Activated CD8-positive, alpha-beta T cell treated with anti-CD3 and anti-CD28 coated beads for 36 hours (primary cell): ENCODE data around the gene TSPAN19. TPM values are rescaled to one million over a fixed set of nuclear protein-coding genes. Genes with fewer than 3 reads are reported as not detected.

ENCODE experiments used
- ATAC-seq: fragments of 200-7000 bp; cut with Tn5 transposase; one replicate; pipeline ENCODE4 v1.10.0; 2021; ENCODE audit warnings: mild to moderate bottlenecking, moderate library complexity
- CTCF ChIA-PET: fragments of 350-600 bp; sonication (Branson Sonifier 250); formaldehyde crosslinking; loops from one replicate; lab custom pipeline; 2021; ENCODE audit warnings: antibody characterized with exemption; lab: Charles Lee
- POLR2A ChIA-PET: fragments of 350-600 bp; sonication (Branson Sonifier 250); formaldehyde crosslinking; loops from one replicate; lab custom pipeline; 2021; ENCODE audit warnings: antibody characterized with exemption; lab: Charles Lee
- DNase-seq: peaks from one replicate; pipeline ENCODE4 v3.0.0-alpha.2; 2020
- H3K27ac Mint-ChIP-seq: one replicate; pipeline ENCODE4 v1.8.0; 2021; ENCODE audit warnings: mild to moderate bottlenecking, mixed read lengths
- H3K27me3 Mint-ChIP-seq: one replicate; pipeline ENCODE4 v1.8.0; 2021; ENCODE audit warnings: mixed read lengths
- H3K36me3 Mint-ChIP-seq: one replicate; pipeline ENCODE4 v1.8.0; 2021; ENCODE audit warnings: low read depth, mixed read lengths
- H3K4me1 Mint-ChIP-seq: one replicate; pipeline ENCODE4 v1.8.0; 2021; ENCODE audit warnings: low read depth, mixed read lengths
- H3K4me3 Mint-ChIP-seq: one replicate; pipeline ENCODE4 v1.8.0; 2021; ENCODE audit warnings: mild to moderate bottlenecking, moderate library complexity, mixed read lengths
- H3K9me3 Mint-ChIP-seq: one replicate; pipeline ENCODE4 v1.8.0; 2021; ENCODE audit warnings: mixed read lengths
- intact Hi-C: fragments of 100-400 bp; cut with micrococcal nuclease; formaldehyde crosslinking; loops from one replicate; pipeline ENCODE4 v1.10.0; 2022
- total RNA-seq, 2 experiments: library from RNA; stranded (reverse); gene quantifications; one replicate each; pipeline ENCODE4 v1.2.3, GENCODE V29; 2021
- TF ChIP-seq, protein P1 (sequence below): fragments of 200-600 bp; IDR thresholded peaks from one replicate; pipeline ENCODE4 v1.8.0; 2022; ENCODE audit warnings: antibody characterized with exemption, mild to moderate bottlenecking

Gene TSPAN19
- not detected for total RNA-seq

DNA sequence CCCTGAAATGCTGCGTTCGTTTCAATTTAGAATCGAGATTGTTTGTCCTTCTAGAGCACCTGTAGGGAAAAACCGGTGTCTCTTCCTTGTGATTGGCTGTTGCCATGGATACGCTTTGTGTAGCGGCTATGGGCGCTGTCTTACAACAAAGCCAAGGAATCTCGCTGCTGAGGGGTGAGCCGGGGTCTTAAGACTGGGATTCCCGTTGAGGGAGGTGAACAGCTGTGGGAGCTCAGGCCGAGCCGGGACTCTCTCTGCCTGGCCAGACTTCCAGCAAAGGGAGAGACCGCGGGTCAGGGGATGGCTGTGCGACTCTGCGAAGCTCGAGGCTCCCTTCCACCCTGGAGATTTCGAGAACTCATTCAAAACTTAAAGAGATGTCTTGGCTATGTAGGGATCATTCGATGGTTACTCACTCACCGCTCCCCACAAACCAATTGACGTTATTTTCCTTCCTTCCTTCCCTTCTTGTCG, at the start of gene TSPAN19, which contains the start of gene LRRIQ1:
TSS of gene TSPAN19 (minus strand) at position 44 of the 474 bp plus-strand sequence. CDS start 6,331 bp downstream, outside the sequence.
TSS of gene LRRIQ1 (plus strand) at position 118 of the 474 bp plus-strand sequence. CDS start 1,826 bp downstream, outside the sequence.
- ChIA-PET POLR2A (no interaction called here), CTCF (interaction anchor here (1.6 kb wide), 1 partner anchor 162 kb away, joined by 4 read pairs; no protein-coding TSS in a partner anchor)
- intact Hi-C loops: no loop called here

DNA sequence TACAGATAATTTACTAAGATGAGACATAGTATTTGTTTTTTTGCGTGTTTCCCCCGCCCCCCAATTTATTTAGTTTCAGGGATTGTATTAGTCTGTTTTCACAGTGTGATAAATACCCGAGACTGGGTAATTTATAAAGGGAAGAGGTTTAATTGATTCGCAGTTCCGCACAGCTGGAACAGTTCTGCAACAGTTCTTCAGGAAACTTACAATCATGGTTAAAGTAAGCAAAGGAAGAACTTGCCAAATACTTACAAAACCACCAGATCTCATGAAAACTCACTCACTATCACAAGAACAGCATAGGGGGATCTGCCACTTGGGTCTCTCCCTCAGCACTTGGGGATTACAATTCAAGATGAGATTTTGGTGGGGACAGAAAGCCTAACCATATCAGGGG, 49.0 kb upstream of the TSPAN19 start:
- no peaks in the 10 kb centered on the region for H3K36me3 Mint-ChIP-seq
- POLR2A ChIA-PET: no interaction called here
- TF ChIP-seq, protein P1, sequence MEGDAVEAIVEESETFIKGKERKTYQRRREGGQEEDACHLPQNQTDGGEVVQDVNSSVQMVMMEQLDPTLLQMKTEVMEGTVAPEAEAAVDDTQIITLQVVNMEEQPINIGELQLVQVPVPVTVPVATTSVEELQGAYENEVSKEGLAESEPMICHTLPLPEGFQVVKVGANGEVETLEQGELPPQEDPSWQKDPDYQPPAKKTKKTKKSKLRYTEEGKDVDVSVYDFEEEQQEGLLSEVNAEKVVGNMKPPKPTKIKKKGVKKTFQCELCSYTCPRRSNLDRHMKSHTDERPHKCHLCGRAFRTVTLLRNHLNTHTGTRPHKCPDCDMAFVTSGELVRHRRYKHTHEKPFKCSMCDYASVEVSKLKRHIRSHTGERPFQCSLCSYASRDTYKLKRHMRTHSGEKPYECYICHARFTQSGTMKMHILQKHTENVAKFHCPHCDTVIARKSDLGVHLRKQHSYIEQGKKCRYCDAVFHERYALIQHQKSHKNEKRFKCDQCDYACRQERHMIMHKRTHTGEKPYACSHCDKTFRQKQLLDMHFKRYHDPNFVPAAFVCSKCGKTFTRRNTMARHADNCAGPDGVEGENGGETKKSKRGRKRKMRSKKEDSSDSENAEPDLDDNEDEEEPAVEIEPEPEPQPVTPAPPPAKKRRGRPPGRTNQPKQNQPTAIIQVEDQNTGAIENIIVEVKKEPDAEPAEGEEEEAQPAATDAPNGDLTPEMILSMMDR: no peak
- ATAC-seq: no peak
- intact Hi-C loops: no loop called here
- H3K9me3 Mint-ChIP-seq: no peaks in the 10 kb centered on the region
- no peak for DNase-seq
- no peaks in the 10 kb centered on the region for H3K4me1 Mint-ChIP-seq
- no peaks in the 10 kb centered on the region for H3K27me3 Mint-ChIP-seq
- CTCF ChIA-PET: no interaction called here
- no peak overlapping the region for H3K27ac Mint-ChIP-seq
- H3K4me3 Mint-ChIP-seq: no peak overlapping the region

More for the DNA sequence above, at the start of gene TSPAN19, which contains the start of gene LRRIQ1:
- ATAC-seq (peak; percentile 53), DNase-seq (peak; percentile 51)
- Mint-ChIP-seq H3K27me3 (peaks cover 12% of the 10 kb centered on the region), H3K27ac (no peak within 1 kb of the TSS), H3K4me3 (peak within 1 kb of the TSS; percentile 61), H3K4me1 (peaks cover 5% of the 10 kb centered on the region), H3K9me3 (no peaks in the 10 kb centered on the region), H3K36me3 (no peaks in the 10 kb centered on the region)
- TF ChIP-seq, protein P1: no peak

DNA sequence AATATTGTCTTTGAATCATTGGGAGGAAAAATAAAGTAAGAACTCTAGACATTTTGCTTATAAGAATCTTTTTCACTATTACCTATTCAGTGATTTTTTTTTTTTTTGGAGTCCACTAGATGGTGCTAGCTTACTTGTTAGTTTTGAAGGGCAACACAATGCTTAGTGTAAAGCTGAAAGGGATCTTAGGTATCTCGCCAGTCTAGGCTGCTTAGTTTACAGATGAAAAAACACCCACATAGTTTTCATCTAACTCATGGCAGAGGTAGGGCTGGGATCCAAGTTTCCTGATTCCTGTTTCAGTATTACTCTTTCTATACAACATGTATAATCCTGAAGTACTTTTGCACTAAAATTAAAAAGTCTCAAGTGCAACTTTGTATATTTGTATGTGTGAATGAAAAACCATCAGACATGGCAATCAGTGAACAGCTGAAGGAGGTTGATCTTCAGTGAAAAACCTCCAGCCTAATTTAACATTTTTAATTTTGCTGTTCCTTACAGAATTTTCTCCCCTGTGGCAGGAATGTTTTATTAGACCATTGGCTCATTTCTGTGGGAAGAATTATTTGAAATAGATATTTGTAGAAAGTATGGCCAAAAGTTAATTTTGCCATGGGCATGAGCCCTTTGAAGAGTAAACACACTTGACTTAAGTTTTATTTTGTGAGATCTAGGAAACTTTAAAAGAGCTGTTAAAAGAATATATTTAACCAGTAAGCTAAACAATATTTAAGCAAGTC, 40.8 kb upstream of the TSPAN19 start:
- H3K9me3 Mint-ChIP-seq: no peaks in the 10 kb centered on the region
- ATAC-seq: no peak
- H3K27ac Mint-ChIP-seq: no peak overlapping the region
- H3K4me1 Mint-ChIP-seq: no peaks in the 10 kb centered on the region
- intact Hi-C loops: loop anchor here (10.0 kb wide), 1 partner anchor 368 kb away; no protein-coding TSS in a partner anchor
- TF ChIP-seq, protein P1: no peak
- DNase-seq: no peak
- ChIA-PET CTCF (interaction anchor here (0.8 to 1.4 kb wide), 4 partner anchors 9 to 790 kb away, joined by 3 read pairs; no protein-coding TSS in a partner anchor), POLR2A (no interaction called here)
- H3K4me3 Mint-ChIP-seq: no peak overlapping the region
- H3K27me3 Mint-ChIP-seq: no peaks in the 10 kb centered on the region
- no peaks in the 10 kb centered on the region for H3K36me3 Mint-ChIP-seq

DNA sequence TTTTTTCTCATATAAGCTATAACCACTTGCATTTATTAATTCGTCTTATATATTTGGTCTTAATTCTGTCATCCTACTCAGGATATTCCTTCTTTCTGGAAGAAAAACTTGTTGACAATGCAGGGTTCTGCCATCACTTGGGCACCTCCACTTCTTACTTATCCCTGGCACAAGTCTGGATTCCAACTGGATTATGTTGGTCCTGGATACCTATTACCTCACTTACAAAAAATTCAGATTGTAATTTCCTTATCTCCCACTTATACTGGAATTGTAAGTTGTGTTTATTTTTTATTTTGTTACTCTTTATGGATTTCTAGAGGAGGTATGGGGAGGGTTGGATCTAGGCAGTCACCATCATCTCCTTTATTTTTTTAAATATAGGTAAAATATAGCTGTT, 36.7 kb upstream of the TSPAN19 start:
- ATAC-seq (no peak), DNase-seq (no peak)
- Mint-ChIP-seq H3K9me3 (no peaks in the 10 kb centered on the region), H3K4me3 (no peak overlapping the region), H3K36me3 (no peaks in the 10 kb centered on the region), H3K4me1 (no peaks in the 10 kb centered on the region), H3K27ac (no peak overlapping the region), H3K27me3 (no peaks in the 10 kb centered on the region)
- POLR2A ChIA-PET: no interaction called here
- intact Hi-C loops: loop anchor here (10.0 kb wide), 1 partner anchor 372 kb away; no protein-coding TSS in a partner anchor
- TF ChIP-seq, protein P1: no peak
- CTCF ChIA-PET: no interaction called here
